GM19455 (cell line): Measurements from ENCODE around the gene GEMIN5.
"Not testable (repeated sequence)": the region's sequence is repeated elsewhere in the genome, so short reads cannot be mapped to it uniquely, and the experiment has no call there.

Experiments used
- ATAC-seq: cut with Tn5 transposase; IDR thresholded peaks from one replicate; pipeline ENCODE4 v1.9.1; 2021; ENCODE audit not compliant: unreplicated experiment

GEMIN5 gene

DNA sequence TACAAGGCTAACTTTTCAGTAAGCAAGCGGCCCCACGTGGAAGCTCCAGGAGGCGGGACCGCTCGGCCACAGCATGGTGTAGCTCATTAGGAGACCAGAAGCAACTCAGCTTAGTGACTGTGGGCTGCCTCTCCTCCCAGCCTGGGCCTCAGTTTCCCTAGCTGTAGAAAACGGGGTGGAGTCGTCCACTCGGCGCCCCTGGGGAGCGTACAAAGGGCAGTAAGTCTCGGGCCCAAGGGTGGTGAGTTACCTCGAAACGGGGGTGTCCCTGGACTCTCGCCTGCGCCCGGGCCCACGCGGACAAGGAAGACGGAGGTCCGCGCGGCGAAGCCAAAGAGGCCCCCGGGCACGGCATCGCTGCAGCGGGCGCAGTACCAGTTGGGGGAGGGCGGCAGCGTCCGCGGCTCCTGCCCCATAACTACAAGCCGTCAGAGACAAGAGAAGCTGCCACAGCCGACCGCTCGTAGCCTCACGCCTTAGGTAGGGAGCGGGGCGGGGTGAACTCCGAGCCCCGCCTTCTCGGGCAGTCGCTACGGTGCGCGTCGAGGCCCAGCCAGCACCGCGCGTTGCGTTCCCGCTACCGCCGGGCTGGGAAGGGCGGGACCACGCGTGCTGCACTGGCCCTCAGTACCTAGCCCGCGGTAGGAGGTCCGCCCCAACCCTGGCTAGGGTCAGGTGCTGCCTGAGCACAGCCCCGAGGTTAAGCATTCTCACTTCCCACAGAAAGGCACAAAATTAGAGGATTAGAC lies at the start of gene GEMIN5:
Gene GEMIN5 (minus strand): TSS at position 494 of the 749 bp plus-strand sequence. CDS start 78 bp downstream, at position 416.
- ATAC-seq: peak; percentile 85

GRCh38 chr5:154986151-154986550 lies 48.1 kb upstream of the GEMIN5 start:
- ATAC-seq: no peak

GRCh38 chr5:154984946-154985516 lies 47.0 kb upstream of the GEMIN5 start:
- ATAC-seq: no peak

DNA sequence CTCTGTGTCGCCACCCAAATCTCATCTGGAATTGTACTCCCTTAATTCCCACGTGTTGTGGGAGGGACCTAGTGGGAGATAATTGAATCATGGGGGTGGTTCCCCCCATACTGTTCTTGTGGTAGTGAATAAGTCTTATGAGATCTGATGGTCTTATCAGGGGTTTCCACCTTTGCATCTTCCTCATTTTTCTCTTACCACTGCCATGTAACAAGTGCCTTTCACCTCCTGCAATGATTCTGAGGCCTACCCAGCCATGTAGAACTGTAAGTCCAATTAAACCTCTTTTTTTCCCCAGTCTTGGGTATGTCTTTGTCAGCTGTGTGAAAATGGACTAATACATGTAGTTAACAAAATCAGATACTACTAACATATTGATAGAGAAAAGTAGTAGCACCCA lies 40.3 kb upstream of the GEMIN5 start:
- ATAC-seq: not testable (repeated sequence)

- no peak for ATAC-seq
Measured at GRCh38 chr5:154977409-154977808, 39.4 kb upstream of the GEMIN5 start.

GRCh38 chr5:154976082-154976481 lies 38.1 kb upstream of the GEMIN5 start:
- ATAC-seq: not testable (repeated sequence)

DNA sequence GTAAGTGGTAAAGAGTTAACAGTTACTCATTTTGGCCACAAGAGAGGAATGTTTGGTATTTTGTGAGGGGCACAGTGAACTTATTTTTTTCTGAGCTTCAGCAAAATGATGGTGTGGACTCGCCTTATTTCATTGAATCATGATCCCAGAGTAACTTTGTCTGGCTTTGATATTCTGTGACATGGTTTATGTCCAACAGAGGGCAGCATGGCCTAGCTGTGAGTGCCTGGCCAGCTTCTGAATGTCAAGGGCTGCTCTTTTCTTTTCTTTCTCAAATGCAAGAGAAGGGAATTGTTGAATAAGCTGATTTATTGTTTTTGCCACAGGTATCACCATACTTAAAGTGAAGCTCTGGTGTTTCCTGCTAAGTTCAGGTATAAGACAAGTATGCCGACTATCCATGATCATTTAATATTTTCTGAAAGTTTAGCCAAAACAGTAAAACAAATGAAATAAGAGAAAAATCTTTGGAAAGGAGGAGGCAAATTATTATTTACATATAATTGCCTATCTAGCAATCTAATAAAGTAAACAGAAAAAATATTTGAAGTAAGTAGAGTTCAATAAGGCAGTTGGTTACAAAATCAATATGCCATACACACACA lies 34.6 kb upstream of the GEMIN5 start:
- ATAC-seq: no peak

GRCh38 chr5:154971501-154971900 lies 33.5 kb upstream of the GEMIN5 start:
- ATAC-seq: no peak

- ATAC-seq: no peak
Measured at GRCh38 chr5:154970759-154971158, 32.7 kb upstream of the GEMIN5 start.

- ATAC-seq: no peak
Measured at GRCh38 chr5:154968953-154969352, 30.9 kb upstream of the GEMIN5 start.

DNA sequence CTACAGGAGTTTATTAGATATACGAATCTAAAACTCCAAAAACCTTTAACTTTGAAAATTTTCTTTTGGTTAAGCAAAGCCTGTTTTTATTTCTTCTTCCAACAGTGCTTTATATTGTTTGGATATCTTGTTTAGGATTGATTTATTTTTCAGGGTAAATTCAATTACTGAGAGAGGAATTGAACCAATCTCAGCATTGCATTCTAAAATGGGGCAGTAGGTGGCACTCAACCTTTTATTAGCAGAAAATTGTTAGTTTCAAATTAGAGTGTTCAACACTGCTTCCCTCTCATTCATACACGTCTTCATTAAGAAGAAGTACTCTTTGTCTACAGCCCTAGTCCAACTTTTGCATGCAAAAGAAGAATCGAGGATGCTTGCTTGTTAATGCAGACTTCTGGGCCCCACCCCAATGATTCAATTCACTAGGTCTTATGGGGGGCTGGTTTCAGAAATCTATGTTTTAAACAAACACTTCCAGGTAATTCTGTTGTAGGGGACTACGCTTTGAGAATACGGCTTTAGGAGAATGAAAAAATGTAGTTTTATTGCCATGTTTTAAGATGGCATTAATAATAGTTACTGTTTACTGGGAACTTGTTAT lies 29.5 kb upstream of the GEMIN5 start:
- ATAC-seq: no peak

GRCh38 chr5:154966874-154967273 lies 28.9 kb upstream of the GEMIN5 start:
- no peak for ATAC-seq

DNA sequence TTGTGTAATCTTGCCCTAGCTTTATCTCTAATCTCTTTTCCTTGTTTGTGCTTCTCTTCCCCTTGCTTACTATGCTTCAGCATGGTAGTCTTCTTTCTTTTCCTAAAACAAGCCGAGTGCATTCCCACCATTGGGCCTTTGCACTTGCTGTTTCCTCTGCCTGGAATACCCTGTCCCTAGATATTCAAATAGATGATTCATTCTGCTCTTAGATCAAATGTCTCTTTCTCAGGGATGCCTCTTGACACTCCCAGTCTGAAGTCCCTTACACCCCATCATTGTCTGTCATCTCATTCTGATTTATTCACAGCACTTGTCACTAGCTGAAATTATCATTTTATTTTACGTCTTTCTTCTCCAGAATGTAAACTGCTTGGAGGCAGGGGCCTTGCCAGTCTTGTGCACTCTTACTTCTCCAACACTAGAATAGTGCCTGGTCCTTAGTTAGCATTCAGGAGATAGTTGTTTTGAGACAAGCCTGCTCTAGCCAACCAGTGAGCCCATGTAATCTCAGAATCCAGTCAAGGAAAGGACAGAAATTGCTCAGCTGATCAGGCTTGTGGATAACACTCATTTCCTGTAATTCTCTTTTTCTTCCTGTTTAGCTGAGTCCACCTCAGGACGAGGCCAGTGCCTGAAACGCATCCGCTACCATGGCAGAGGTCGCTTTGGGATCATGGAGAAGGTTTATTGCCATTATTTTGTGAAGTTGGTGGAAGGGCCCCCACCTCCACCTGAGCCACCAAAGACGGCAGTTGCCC lies 28.2 kb upstream of the GEMIN5 start:
- no peak for ATAC-seq

- ATAC-seq: peak; percentile 91
Measured at GRCh38 chr5:154962494-154962893, 24.5 kb upstream of the GEMIN5 start.

DNA sequence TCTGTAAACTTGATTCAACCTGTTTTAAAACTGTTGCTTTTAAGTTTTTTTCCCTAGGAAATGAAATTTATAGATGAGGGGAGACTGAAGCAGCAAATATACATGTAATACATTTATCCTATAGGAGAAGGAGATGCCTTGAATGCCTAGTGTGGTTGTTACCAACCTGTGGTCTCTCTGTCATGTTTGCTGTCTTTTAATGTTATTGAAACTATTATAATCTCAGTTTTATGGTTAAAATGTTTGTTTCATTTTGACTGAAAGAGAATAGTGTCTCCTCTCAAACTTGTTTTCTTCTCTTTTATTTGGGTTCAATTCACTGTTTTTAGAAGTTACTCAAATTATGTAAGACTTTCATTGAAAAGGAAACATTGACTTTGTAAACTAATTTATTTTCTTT lies 18.7 kb upstream of the GEMIN5 start:
- ATAC-seq: no peak

- ATAC-seq: no peak
Measured at GRCh38 chr5:154949781-154950180, 11.8 kb upstream of the GEMIN5 start.

- ATAC-seq: no peak
Measured at GRCh38 chr5:154948313-154948712, 10.3 kb upstream of the GEMIN5 start.

DNA sequence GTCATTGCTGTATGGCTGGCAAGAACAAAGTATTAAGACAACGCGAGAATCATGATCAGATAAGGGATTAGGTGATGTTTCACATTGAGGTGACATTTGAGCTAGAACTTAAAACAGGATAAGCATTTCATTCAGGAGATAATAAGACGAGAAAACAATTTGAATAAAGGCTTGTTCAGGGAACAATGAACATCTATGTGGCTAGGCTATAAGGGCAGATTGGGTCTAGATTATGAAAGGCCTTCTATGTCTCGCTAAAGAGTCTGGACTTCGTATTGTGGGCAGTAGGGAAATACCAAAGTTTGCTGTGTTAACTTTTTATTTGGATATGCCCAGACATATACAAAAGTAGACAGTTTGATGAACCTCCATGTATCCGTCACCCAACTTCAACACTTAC lies 9.8 kb upstream of the GEMIN5 start:
- ATAC-seq: no peak

DNA sequence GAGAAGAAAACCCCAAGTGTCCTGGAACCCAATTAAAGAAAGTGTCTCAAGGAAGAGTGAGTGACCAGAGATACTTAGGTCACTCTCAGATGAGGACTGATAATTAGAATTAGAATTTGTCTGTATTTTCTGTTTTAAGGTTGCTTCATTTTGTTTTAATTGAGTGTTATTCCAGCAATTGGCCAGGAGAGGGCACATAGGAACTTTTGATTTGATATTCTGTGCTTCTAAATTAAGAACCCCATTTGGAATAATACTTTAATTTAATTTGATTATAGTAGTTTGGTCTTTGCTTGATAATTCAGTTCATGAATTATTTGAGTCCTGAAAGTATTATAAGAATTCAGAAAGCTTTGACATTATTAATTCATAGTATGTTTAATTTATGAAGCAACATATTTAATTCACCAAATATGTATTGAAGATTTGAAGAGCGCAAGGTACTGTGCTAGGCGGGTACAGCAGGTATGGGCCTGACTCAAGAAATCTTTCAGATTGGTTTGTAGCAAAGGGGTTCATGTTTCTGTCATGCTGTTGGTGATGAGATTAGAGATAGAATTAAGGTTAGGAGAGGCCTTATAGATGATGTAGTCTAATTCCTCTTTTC lies 7.8 kb upstream of the GEMIN5 start:
- ATAC-seq: no peak

GRCh38 chr5:154944716-154945115 lies 6.7 kb upstream of the GEMIN5 start:
- no peak for ATAC-seq

GRCh38 chr5:154943527-154943926 lies 5.5 kb upstream of the GEMIN5 start:
- ATAC-seq: no peak
